H1 (cell line): ENCODE measurements around the gene ZNF302. TPM values are rescaled to one million over a fixed set of nuclear protein-coding genes. Genes with fewer than 3 reads are reported as not detected.

ENCODE experiments used
- CTCF ChIA-PET: fragments of 300-600 bp; sonication (Branson Sonifier 250); formaldehyde crosslinking; loops from one replicate; lab custom pipeline; 2021; ENCODE audit not compliant: partially characterized antibody; lab: Charles Lee
- POLR2A ChIA-PET: fragments of 300-600 bp; sonication (Branson Sonifier 250); formaldehyde crosslinking; loops from one replicate; lab custom pipeline; 2021; ENCODE audit warnings: inconsistent platforms; ENCODE audit not compliant: partially characterized antibody; lab: Charles Lee
- DNase-seq, 2 experiments: peaks; one replicate each; pipeline versions ENCODE4 v3.0.0 to v3.0.0-alpha.2; 2010 to 2022; ENCODE audit warnings: low spot score in 2 of 2, low read depth in 1 of 2, mixed read lengths in 1 of 2
- FAIRE-seq: peaks from 2 replicates; lab custom pipeline; 2011; peaks lifted over from hg19 to GRCh38; lab: Jason Lieb, UNC
- H2AFZ ChIP-seq: 2 replicates; pipeline ENCODE4 v1.8.1; 2012; ENCODE audit warnings: low read length, inconsistent platforms
- H2AK5ac ChIP-seq: 2 replicates; pipeline ENCODE4 v1.6.1; 2013; ENCODE audit warnings: low read depth, low read length
- H2BK120ac ChIP-seq: replicated peaks from 2 replicates; pipeline ENCODE3; 2013; ENCODE audit warnings: low read depth, low read length, inconsistent platforms
- H2BK12ac ChIP-seq: 2 replicates; pipeline ENCODE4 v1.6.1; 2013; ENCODE audit warnings: low read depth, low read length
- H2BK15ac ChIP-seq: 2 replicates; pipeline ENCODE4 v1.6.1; 2013; ENCODE audit warnings: low read length
- H2BK20ac ChIP-seq: 2 replicates; pipeline ENCODE4 v1.6.1; 2013; ENCODE audit warnings: low read length
- H2BK5ac ChIP-seq: 2 replicates; pipeline ENCODE4 v1.6.1; 2013; ENCODE audit warnings: low read depth, low read length
- H3K14ac ChIP-seq: 2 replicates; pipeline ENCODE4 v1.6.1; 2013; ENCODE audit warnings: inconsistent platforms; ENCODE audit not compliant: insufficient read length
- H3K18ac ChIP-seq: 2 replicates; pipeline ENCODE4 v1.6.1; 2013; ENCODE audit warnings: low read length; ENCODE audit errors: extremely low read depth
- H3K23ac ChIP-seq: 2 replicates; pipeline ENCODE4 v1.6.1; 2013; ENCODE audit warnings: inconsistent platforms; ENCODE audit not compliant: insufficient read length
- H3K23me2 ChIP-seq: 2 replicates; pipeline ENCODE4 v1.6.1; 2013; ENCODE audit warnings: low read depth, low read length
- H3K27ac ChIP-seq: 2 replicates; pipeline ENCODE4 v1.6.1; 2011; ENCODE audit warnings: low read depth, low read length, inconsistent platforms
- H3K27me3 ChIP-seq, 4 experiments: replicated peaks in 1 of 4; 1 replicate in 1 of 4; 2 replicates in 3 of 4; pipeline versions ENCODE4 v1.6.1 to v1.8.1; 2011 to 2013; ENCODE audit warnings: low read length in 3 of 4, mild to moderate bottlenecking in 3 of 4, inconsistent platforms in 2 of 4, mixed read lengths in 2 of 4, moderate library complexity in 1 of 4; ENCODE audit not compliant: control insufficient read depth in 3 of 4, insufficient read depth in 3 of 4; ENCODE audit errors: extremely low read depth in 1 of 4
- H3K36me3 ChIP-seq, 4 experiments: 2 replicates each; pipeline versions ENCODE4 v1.6.1 to v1.8.1; 2011 to 2013; ENCODE audit warnings: mild to moderate bottlenecking in 4 of 4, low read length in 3 of 4, moderate library complexity in 2 of 4, control low read depth in 1 of 4, inconsistent platforms in 1 of 4; ENCODE audit not compliant: insufficient read depth in 4 of 4, control insufficient read depth in 2 of 4
- H3K4ac ChIP-seq: replicated peaks from 2 replicates; pipeline ENCODE3; 2013; ENCODE audit warnings: low read length, low read depth, mixed read lengths, inconsistent platforms; ENCODE audit not compliant: insufficient read length
- H3K4me1 ChIP-seq, 4 experiments: replicated peaks in 1 of 4; 1 replicate in 1 of 4; 2 replicates in 3 of 4; pipeline versions ENCODE4 v1.6.1 to v1.8.1; 2011 to 2013; ENCODE audit warnings: low read length in 3 of 4, inconsistent platforms in 2 of 4, mixed read lengths in 1 of 4; ENCODE audit not compliant: insufficient read depth in 4 of 4, control insufficient read depth in 3 of 4
- H3K4me2 ChIP-seq, 2 experiments: 2 replicates each; pipeline versions ENCODE4 v1.6.1 to v1.8.1; 2011 to 2013; ENCODE audit warnings: low read depth in 2 of 2, low read length in 2 of 2, control low read depth in 1 of 2, inconsistent platforms in 1 of 2, mild to moderate bottlenecking in 1 of 2; ENCODE audit not compliant: insufficient read depth in 1 of 2
- H3K4me3 ChIP-seq, 4 experiments: fragments of 200-600, 300-600 bp in 1 of 4; sonication (generic), shearing (Covaris generic), sonication (Bioruptor Twin) in 1 of 4; 2 replicates each; pipeline versions ENCODE4 v1.5.1 to v1.8.1; 2011 to 2016; ENCODE audit warnings: low read length in 4 of 4, low read depth in 3 of 4, control low read depth in 2 of 4, inconsistent platforms in 2 of 4, mild to moderate bottlenecking in 2 of 4, mixed read lengths in 1 of 4, moderate library complexity in 1 of 4; ENCODE audit not compliant: insufficient read depth in 2 of 4; ENCODE audit errors: extremely low read depth in 1 of 4
- H3K56ac ChIP-seq: replicated peaks from 2 replicates; pipeline ENCODE3; 2013; ENCODE audit warnings: low read depth, mild to moderate bottlenecking, mixed read lengths, low read length, inconsistent platforms; ENCODE audit not compliant: insufficient read length
- H3K79me1 ChIP-seq: 2 replicates; pipeline ENCODE4 v1.6.1; 2013; ENCODE audit warnings: low read depth, low read length, control low read depth
- H3K79me2 ChIP-seq, 2 experiments: 2 replicates each; pipeline versions ENCODE4 v1.6.1 to v1.8.1; 2012 to 2013; ENCODE audit warnings: low read length in 2 of 2, mild to moderate bottlenecking in 2 of 2, inconsistent platforms in 1 of 2; ENCODE audit not compliant: insufficient read depth in 2 of 2, control insufficient read depth in 1 of 2
- H3K9ac ChIP-seq, 4 experiments: replicated peaks in 1 of 4; 1 replicate in 1 of 4; 2 replicates in 3 of 4; pipeline versions ENCODE4 v1.6.1 to v1.8.1; 2011 to 2013; ENCODE audit warnings: low read depth in 3 of 4, low read length in 3 of 4, control low read depth in 2 of 4, mild to moderate bottlenecking in 2 of 4, moderate library complexity in 2 of 4, inconsistent platforms in 1 of 4; ENCODE audit errors: extremely low read depth in 1 of 4
- H3K9me3 ChIP-seq, 2 experiments: 2 replicates each; pipeline versions ENCODE4 v1.6.1 to v1.8.1; 2012 to 2013; ENCODE audit warnings: mild to moderate bottlenecking in 2 of 2, moderate library complexity in 2 of 2, control low read depth in 1 of 2, inconsistent platforms in 1 of 2, low read depth in 1 of 2, low read length in 1 of 2, mixed read lengths in 1 of 2; ENCODE audit not compliant: insufficient read depth in 2 of 2
- H4K20me1 ChIP-seq, 2 experiments: replicated peaks in 1 of 2; 2 replicates each; pipeline versions ENCODE3 to v1.8.1; 2011 to 2013; ENCODE audit warnings: inconsistent platforms in 2 of 2, low read length in 2 of 2, mild to moderate bottlenecking in 1 of 2; ENCODE audit not compliant: insufficient read depth in 2 of 2, control insufficient read depth in 1 of 2
- H4K5ac ChIP-seq: 2 replicates; pipeline ENCODE4 v1.6.1; 2013; ENCODE audit warnings: low read length, low read depth, mixed read lengths, inconsistent platforms; ENCODE audit not compliant: insufficient read length
- H4K8ac ChIP-seq: 2 replicates; pipeline ENCODE4 v1.8.0; 2013; ENCODE audit warnings: mild to moderate bottlenecking, moderate library complexity, low read length, inconsistent platforms; ENCODE audit not compliant: insufficient read depth; ENCODE audit errors: extremely low read depth
- H4K91ac ChIP-seq: replicated peaks from 2 replicates; pipeline ENCODE3; 2013; ENCODE audit warnings: low read length, mixed read lengths, inconsistent platforms; ENCODE audit not compliant: insufficient read length
- E2F6 ChIP-seq: IDR thresholded peaks from 2 replicates; pipeline ENCODE4 v1.6.1; 2012; ENCODE audit warnings: inconsistent platforms
- FOSL1 ChIP-seq: IDR thresholded peaks from 2 replicates; pipeline ENCODE4 v1.6.1; 2011; ENCODE audit warnings: mild to moderate bottlenecking, low read depth, low read length, moderate library complexity; ENCODE audit not compliant: insufficient read depth
- HDAC2 ChIP-seq, 2 experiments: fragments of 300-600 bp in 1 of 2; sonication (generic) in 1 of 2; IDR thresholded peaks; 2 replicates each; pipeline ENCODE4 v1.6.1; 2011 to 2012; ENCODE audit warnings: low read depth in 2 of 2, low read length in 2 of 2, mild to moderate bottlenecking in 2 of 2, moderate library complexity in 2 of 2, borderline replicate concordance in 1 of 2, inconsistent platforms in 1 of 2
- KDM4A ChIP-seq: IDR thresholded peaks from one replicate; pipeline ENCODE4 v1.7.1; 2012; ENCODE audit warnings: low read depth, mild to moderate bottlenecking, moderate library complexity, low read length, inconsistent platforms; ENCODE audit not compliant: severe bottlenecking
- MAFK ChIP-seq: IDR thresholded peaks from 2 replicates; pipeline ENCODE4 v1.6.1; 2012; ENCODE audit warnings: low read depth, mild to moderate bottlenecking, improper control_type of control experiment, low read length
- POU5F1 ChIP-seq: IDR thresholded peaks from 2 replicates; pipeline ENCODE4 v1.6.1; 2011; ENCODE audit warnings: low read depth, mild to moderate bottlenecking, low read length, moderate library complexity
- SIN3A ChIP-seq, 2 experiments: IDR thresholded peaks in 1 of 2; conservative IDR thresholded peaks in 1 of 2; 2 replicates each; pipeline ENCODE4 v1.6.1; 2011 to 2012; ENCODE audit warnings: low read length in 2 of 2, improper control_type of control experiment in 1 of 2, low read depth in 1 of 2, mild to moderate bottlenecking in 1 of 2
- SIX5 ChIP-seq: IDR thresholded peaks from 2 replicates; pipeline ENCODE4 v1.6.1; 2011; ENCODE audit warnings: mild to moderate bottlenecking, low read depth, low read length
- TCF12 ChIP-seq: IDR thresholded peaks from 2 replicates; pipeline ENCODE4 v1.6.1; 2011; ENCODE audit warnings: low read depth, mild to moderate bottlenecking, low read length
- YY1 ChIP-seq: IDR thresholded peaks from 2 replicates; pipeline ENCODE4 v1.6.1; 2011; ENCODE audit warnings: low read depth, mild to moderate bottlenecking, low read length
- WGBS, 2 experiments: shearing (Covaris generic) in 1 of 2; methylation state at CpG; one replicate each; pipeline versions ENCODE4 v1.1.6 to v1.1.7; 2013 to 2015; ENCODE audit warnings: low lambda C conversion rate in 2 of 2, mixed read lengths in 2 of 2, inconsistent platforms in 1 of 2, low coverage in 1 of 2, missing lambda C conversion rate in 1 of 2; ENCODE audit not compliant: insufficient replicate concordance in 2 of 2, insufficient coverage in 1 of 2, insufficient read length in 1 of 2; ENCODE audit errors: extremely low coverage in 1 of 2, missing lambda C conversion rate in 1 of 2; 5-methylcytosine and 5-hydroxymethylcytosine counted together
- polyA plus RNA-seq, 7 experiments: library from polyadenylated mRNA; depleted of rRNA in 3 of 7; stranded (reverse) in 5 of 7; unstranded in 2 of 7; fragments of >200 nt in 5 of 7; fragments of 200-250 nt in 2 of 7; gene quantifications; 1 replicate in 5 of 7; 2 replicates in 1 of 7; 4 replicates in 1 of 7; pipeline versions ENCODE4 v1.2.1 to v1.2.3, GENCODE V29; 2011 to 2013; ENCODE audit warnings: missing spikeins in 2 of 7, mixed read lengths in 2 of 7
- total RNA-seq: library from RNA; stranded (reverse); fragmentation: NEBNext Ultra II Directional; extraction: Animal tissue kit (Norgen Biotek cat#: 25700); gene quantifications from 2 replicates; pipeline ENCODE4 v1.2.1, GENCODE V29; 2021

Gene ZNF302
- total and polyA plus RNA-seq, 2 of the 8 experiments (the other 6 are each of a cell fraction or from before 2014, with no cell fraction given): 9.1 to 20.4 TPM

GRCh38 chr19:34676697-34677385, 637 bp upstream of the ZNF302 start, which contains the start of gene SCGB2B2:
TSS of gene SCGB2B2 (minus strand) at chr19:34677159. CDS start at chr19:34594563, 82,596 bp downstream.
- peak within 1 kb of the TSS; percentile 83 for H2BK15ac ChIP-seq
- no peak within 1 kb of the TSS for H2BK20ac ChIP-seq
- H4K5ac ChIP-seq: peak within 1 kb of the TSS; percentile 94
- H3K56ac ChIP-seq: peak within 1 kb of the TSS; percentile 90
- ChIA-PET CTCF (interaction anchor here (0.6 to 1.9 kb wide), 4 partner anchors 38 to 1729 kb away, joined by 3 to 11 read pairs (median 4); no protein-coding TSS in a partner anchor), POLR2A (interaction anchor here (0.8 to 2.2 kb wide), 23 partner anchors 9 to 247 kb away, joined by 3 to 19 read pairs (median 4); partner anchors contain the start of gene WTIP)
- H3K4me2 ChIP-seq: peak within 1 kb of the TSS; percentile 82 to 94
- peak within 1 kb of the TSS; percentile 91 for H3K18ac ChIP-seq
- H3K23ac ChIP-seq: no peak within 1 kb of the TSS
- peak within 1 kb of the TSS; percentile 82 for H2BK120ac ChIP-seq
- H3K4ac ChIP-seq: no peak within 1 kb of the TSS
- H3K9ac ChIP-seq: peak within 1 kb of the TSS; percentile 80 to 90 (median 88)
- H4K8ac ChIP-seq: peak within 1 kb of the TSS; percentile 99
- 11% methylated on average over 25 of the region's 26 CpGs; no CpG with 5 or more reads in 1 of the 2 experiments for WGBS, 2 experiments
- H2AFZ ChIP-seq: peak within 1 kb of the TSS; percentile 90
- FAIRE-seq (peak; percentile 7), DNase-seq (no peak)
- H4K20me1 ChIP-seq: no peaks in the 10 kb centered on the region
- peaks cover 0 to 7% of the 10 kb centered on the region in 2 experiments; a peak in 1 of 4 replicates for H3K79me2 ChIP-seq
- no peaks in the 10 kb centered on the region; the same call in 1 of the 2 replicates for H3K79me1 ChIP-seq
- peaks cover 0 to 25% (median 11%) of the 10 kb centered on the region in 4 experiments; a peak in 6 of 8 replicates for H3K36me3 ChIP-seq
- peak within 1 kb of the TSS; percentile 71 to 90 (median 75) for H3K4me3 ChIP-seq
- H2BK5ac ChIP-seq: peak within 1 kb of the TSS; percentile 96
- H2AK5ac ChIP-seq: no peak within 1 kb of the TSS
- H3K23me2 ChIP-seq: no peaks in the 10 kb centered on the region
- no peak within 1 kb of the TSS for H3K14ac ChIP-seq
- H2BK12ac ChIP-seq: peak within 1 kb of the TSS; percentile 72; the same call in 1 of the 2 replicates
- H3K9me3 ChIP-seq: no peaks in the 10 kb centered on the region; a peak in 1 of 4 replicates
- H3K27ac ChIP-seq: peak within 1 kb of the TSS; percentile 91
- peak within 1 kb of the TSS; percentile 99 for H4K91ac ChIP-seq
- H3K27me3 ChIP-seq: peaks cover 0 to 2% (median 0%) of the 10 kb centered on the region in 4 experiments; a peak in 3 of 7 replicates
- H3K4me1 ChIP-seq: peaks cover 0 to 3% (median 2%) of the 10 kb centered on the region in 4 experiments; a peak in 4 of 7 replicates
- TF ChIP-seq FOSL1 (no peak), KDM4A (peak; percentile 81), MAFK (no peak), TCF12 (no peak), E2F6 (no peak), HDAC2 (IDR thresholded peaks at IDR 0.05; ENCODE audit: borderline replicate concordance in 1 of 2, low read depth in 2 of 2, low read length in 2 of 2) (no peak), POU5F1 (0 out of 2 replicates have a peak, but pooled peaks have one; percentile 1), SIX5 (peak; percentile 47), YY1 (peak; percentile 86), SIN3A (conservative IDR thresholded peaks at IDR 0.05 in 1 of 2, IDR thresholded peaks at IDR 0.05 in 1 of 2; ENCODE audit: low read depth in 1 of 2, low read length in 2 of 2) (peak; percentile 50 to 57; a peak in 1 of 4 replicates)
